GM23338 (cell line): ENCODE measurements around the gene AMIGO1.

Source experiments
- CREB1 ChIP-seq: fragments of 250-450 bp; sonication (Bioruptor Pico); IDR thresholded peaks from 2 replicates; pipeline ENCODE4 v1.5.0; 2020; ENCODE audit warnings: low read depth, mild to moderate bottlenecking, moderate library complexity
- CTCF ChIP-seq, 2 experiments: fragments of 200-600 bp in 1 of 2; sonication (generic) in 1 of 2; conservative IDR thresholded peaks; 2 replicates each; pipeline versions ENCODE4 v1.5.1 to v1.6.1; 2016 to 2017; ENCODE audit warnings: antibody characterized with exemption in 2 of 2, low read depth in 2 of 2, mild to moderate bottlenecking in 2 of 2, moderate library complexity in 1 of 2
- ETS1 ChIP-seq: IDR thresholded peaks from 2 replicates; pipeline ENCODE4 v1.6.1; 2016; ENCODE audit warnings: antibody characterized with exemption
- EZH2 ChIP-seq: fragments of 200-600 bp; sonication (generic); IDR thresholded peaks from one replicate; pipeline ENCODE4 v1.8.0; 2017; ENCODE audit warnings: antibody characterized with exemption, mild to moderate bottlenecking, low read depth; ENCODE audit not compliant: unreplicated experiment
- EZH2phosphoT487 ChIP-seq: fragments of 200-600 bp; sonication (generic); IDR thresholded peaks from one replicate; pipeline ENCODE4 v1.8.1; 2018; ENCODE audit warnings: antibody characterized with exemption; ENCODE audit not compliant: unreplicated experiment
- JUNB ChIP-seq: IDR thresholded peaks from one replicate; pipeline ENCODE4 v1.6.1; 2016; ENCODE audit warnings: antibody characterized with exemption; ENCODE audit not compliant: unreplicated experiment
- NANOG ChIP-seq: IDR thresholded peaks from 2 replicates; pipeline ENCODE4 v1.6.1; 2016; ENCODE audit warnings: antibody characterized with exemption, borderline replicate concordance
- POLR2AphosphoS5 ChIP-seq: IDR thresholded peaks from 2 replicates; pipeline ENCODE4 v1.6.1; 2016; ENCODE audit warnings: antibody characterized with exemption, low read depth
- REST ChIP-seq: IDR thresholded peaks from one replicate; pipeline ENCODE4 v1.6.1; 2018; ENCODE audit warnings: antibody characterized with exemption; ENCODE audit not compliant: unreplicated experiment
- STAT1 ChIP-seq: IDR thresholded peaks from one replicate; pipeline ENCODE4 v1.6.1; 2016; ENCODE audit warnings: antibody characterized with exemption; ENCODE audit not compliant: unreplicated experiment
- ZNF114 ChIP-seq: fragments of 250-450 bp; sonication (Bioruptor Pico); IDR thresholded peaks from 2 replicates; pipeline ENCODE4 v1.5.0; 2020; ENCODE audit warnings: mild to moderate bottlenecking, moderate library complexity
- ZNF331 ChIP-seq: fragments of 250-450 bp; sonication (Bioruptor Pico); IDR thresholded peaks from 2 replicates; pipeline ENCODE4 v1.5.0; 2020; ENCODE audit warnings: low read depth, mild to moderate bottlenecking, moderate library complexity
- ZNF462 ChIP-seq: fragments of 250-450 bp; sonication (Bioruptor Pico); IDR thresholded peaks from 2 replicates; pipeline ENCODE4 v1.5.0; 2020; ENCODE audit warnings: mild to moderate bottlenecking, moderate library complexity

GRCh38 chr1:109509176-109510134 lies at the start of gene AMIGO1:
- TF ChIP-seq REST (no peak), EZH2 (no peak), CTCF (conservative IDR thresholded peaks at IDR 0.05; ENCODE audit: low read depth in 2 of 2) (no peak), ZNF331 (CRISPR knock-in tag) (no peak), EZH2phosphoT487 (no peak), POLR2AphosphoS5 (no peak), JUNB (no peak), CREB1 (CRISPR knock-in tag) (no peak), ZNF114 (CRISPR knock-in tag) (no peak), ETS1 (no peak), STAT1 (no peak), NANOG (no peak), ZNF462 (CRISPR knock-in tag) (no peak)
